Stimulated activated CD8-positive, alpha-beta memory T cell treated with anti-CD3 and anti-CD28 coated beads, Interleukin-12 subunit alpha, Interleukin-12 subunit beta, amount 100 ng/mL, for 4 hours (primary cell): ENCODE measurements around the gene GPC5.
"Not testable (repeated sequence)": the region's sequence is repeated elsewhere in the genome, so short reads cannot be mapped to it uniquely, and the experiment has no call there.

Experiments
- DNase-seq: peaks from one replicate; pipeline ENCODE4 v3.0.0-alpha.2; 2020; ENCODE audit warnings: low read depth

GPC5 gene

GRCh38 chr13:91879360-91879759, 480.9 kb downstream of the GPC5 start:
- DNase-seq, result no peak

GRCh38 chr13:91882918-91883317, 484.5 kb downstream of the GPC5 start:
- no peak for DNase-seq

- DNase-seq, result no peak
Observed at GRCh38 chr13:91889641-91890040, 491.2 kb downstream of the GPC5 start.

- no peak for DNase-seq
Observed at GRCh38 chr13:91891141-91891540, 492.7 kb downstream of the GPC5 start.

- DNase-seq, result no peak
Observed at GRCh38 chr13:91893040-91893439, 494.6 kb downstream of the GPC5 start.

GRCh38 chr13:91894316-91894715, 495.9 kb downstream of the GPC5 start:
- no peak for DNase-seq

GRCh38 chr13:91896547-91896946, 498.1 kb downstream of the GPC5 start:
- no peak for DNase-seq

GRCh38 chr13:91898986-91899385, 500.6 kb downstream of the GPC5 start:
- DNase-seq, result not testable (repeated sequence)

- DNase-seq, result no peak
Observed at GRCh38 chr13:91902291-91902690, 503.9 kb downstream of the GPC5 start.

GRCh38 chr13:91904005-91904404, 505.6 kb downstream of the GPC5 start:
- DNase-seq, result no peak

- no peak for DNase-seq
Observed at GRCh38 chr13:91904597-91904996, 506.2 kb downstream of the GPC5 start.

- no peak for DNase-seq
Observed at GRCh38 chr13:91907398-91907797, 509.0 kb downstream of the GPC5 start.

GRCh38 chr13:91909617-91910016, 511.2 kb downstream of the GPC5 start:
- no peak for DNase-seq

GRCh38 chr13:91922969-91923592, 524.7 kb downstream of the GPC5 start:
- DNase-seq, result no peak

- no peak for DNase-seq
Observed at GRCh38 chr13:91930687-91931086, 532.3 kb downstream of the GPC5 start.

- no peak for DNase-seq
Observed at GRCh38 chr13:91934354-91934753, 535.9 kb downstream of the GPC5 start.

GRCh38 chr13:91946498-91947070, 548.2 kb downstream of the GPC5 start:
- DNase-seq, result no peak

- no peak for DNase-seq
Observed at GRCh38 chr13:91948736-91949135, 550.3 kb downstream of the GPC5 start.

GRCh38 chr13:91950803-91951202, 552.4 kb downstream of the GPC5 start:
- no peak for DNase-seq

GRCh38 chr13:91955546-91956355, 557.3 kb downstream of the GPC5 start:
- DNase-seq, result no peak

- DNase-seq, result no peak
Observed at GRCh38 chr13:91960947-91961346, 562.5 kb downstream of the GPC5 start.

- DNase-seq, result no peak
Observed at GRCh38 chr13:91962946-91963345, 564.5 kb downstream of the GPC5 start.

GRCh38 chr13:91965511-91965910, 567.1 kb downstream of the GPC5 start:
- DNase-seq, result no peak
